D341Med (cell line): ENCODE measurements around the gene BRIP1.
"Not testable (repeated sequence)": the region's sequence is repeated elsewhere in the genome, so short reads cannot be mapped to it uniquely, and the experiment has no call there.

Experiments
- DNase-seq: peaks from one replicate; pipeline ENCODE4 v3.0.0; 2012; ENCODE audit warnings: low spot score

Gene BRIP1

DNA sequence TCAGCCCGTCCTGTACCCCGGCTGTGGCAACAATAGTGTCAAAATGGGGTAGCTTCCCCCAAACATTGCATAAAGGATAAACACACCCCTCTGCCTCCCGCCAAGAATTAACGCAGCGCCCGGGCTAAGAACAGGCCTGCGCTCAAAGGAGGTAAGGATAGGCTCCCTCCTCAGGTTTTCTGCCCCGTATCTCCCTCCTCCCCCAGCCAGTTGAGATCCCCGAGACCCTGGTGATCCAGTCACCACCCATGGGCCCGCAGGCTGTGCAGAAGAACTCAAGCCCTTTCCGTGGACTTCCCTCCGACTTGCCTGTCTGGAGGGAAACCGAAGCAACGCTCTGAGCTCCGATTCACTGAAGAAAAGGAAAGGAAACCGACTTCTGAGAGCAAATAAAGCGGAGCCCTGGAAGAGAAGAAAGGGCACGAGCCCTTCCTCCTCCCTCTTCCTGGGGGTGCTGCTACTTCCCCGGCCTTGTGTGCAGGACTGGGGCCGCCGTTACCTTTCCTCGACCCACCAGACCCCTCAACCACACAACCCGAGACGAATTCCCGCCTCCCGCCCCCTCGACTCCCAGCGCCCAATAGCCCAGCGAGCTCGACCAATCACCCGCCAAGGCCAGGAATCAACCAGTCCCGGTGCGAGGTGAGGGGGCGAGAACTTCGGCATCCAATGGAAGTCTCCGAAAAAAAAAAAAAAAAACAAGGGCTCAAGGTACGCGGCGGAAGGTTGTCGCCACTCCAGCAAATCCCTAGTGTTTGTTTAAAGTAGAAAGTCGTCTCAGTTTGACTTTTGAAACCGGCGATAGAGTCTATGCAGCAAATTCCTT, at the start of gene BRIP1:
TSS of gene BRIP1 (minus strand) at position 554 of the 826 bp plus-strand sequence. CDS start 1,989 bp downstream, outside the sequence.
- DNase-seq, result peak; percentile 99

DNA sequence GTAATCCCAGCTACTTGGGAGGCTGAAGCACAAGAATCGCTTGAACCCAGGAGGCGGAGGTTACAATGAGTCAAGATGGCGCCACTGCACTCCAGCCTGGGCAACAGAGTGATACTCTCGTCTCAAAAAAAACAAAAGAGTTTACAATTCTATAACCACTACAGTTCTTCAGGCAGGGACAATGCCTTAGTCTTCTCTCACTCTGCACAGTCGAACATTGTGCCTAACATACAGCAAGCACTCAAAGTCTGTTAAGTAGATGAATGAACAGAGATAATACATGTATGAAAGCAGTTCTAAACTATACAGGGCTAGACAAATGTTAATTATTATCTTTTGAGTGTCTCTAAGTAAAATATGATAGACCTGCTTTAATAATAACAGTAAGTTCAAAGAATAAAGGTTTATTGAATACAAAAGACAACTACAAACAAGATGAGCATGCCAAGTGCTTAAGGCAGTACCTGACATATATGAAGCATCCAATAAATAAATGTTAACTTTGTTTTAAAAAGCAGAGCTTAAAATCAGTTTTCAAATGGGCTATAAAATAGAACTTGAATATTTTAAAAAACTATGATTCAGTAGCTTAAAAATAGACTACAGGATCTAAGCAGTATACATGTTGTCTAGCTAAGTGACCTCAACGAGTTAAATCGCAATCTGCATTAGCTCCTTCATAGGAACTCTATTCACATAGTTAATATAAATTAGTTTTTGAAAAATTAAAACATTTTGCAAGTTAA, 45.1 kb upstream of the BRIP1 start:
- no peak for DNase-seq

- no peak for DNase-seq
Observed at GRCh38 chr17:61907361-61907760, 44.0 kb upstream of the BRIP1 start.

GRCh38 chr17:61904094-61904710, 40.9 kb upstream of the BRIP1 start:
- no peak for DNase-seq

- DNase-seq, result no peak
Observed at GRCh38 chr17:61903251-61903650, 39.9 kb upstream of the BRIP1 start.

GRCh38 chr17:61897548-61898180, 34.3 kb upstream of the BRIP1 start:
- DNase-seq, result no peak

DNA sequence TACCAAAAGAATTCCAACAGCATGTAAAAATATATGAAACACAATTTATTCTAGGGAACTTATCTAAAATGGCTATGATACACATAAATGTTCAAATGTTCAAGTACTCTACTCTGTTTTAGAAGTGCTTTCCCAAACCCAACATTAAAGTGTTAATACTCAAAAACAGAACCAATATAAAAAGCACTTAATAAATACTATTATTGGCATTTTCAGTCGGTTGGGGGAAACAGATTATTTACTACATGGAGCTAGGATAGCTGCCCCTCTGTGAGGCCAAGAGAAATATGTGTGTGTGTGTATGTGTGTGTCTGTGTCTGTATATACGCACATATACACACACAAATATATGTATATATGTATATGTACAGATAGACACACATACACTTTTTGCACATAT, 32.1 kb upstream of the BRIP1 start:
- DNase-seq, result no peak

- DNase-seq, result not testable (repeated sequence)
Observed at GRCh38 chr17:61894310-61894709, 31.0 kb upstream of the BRIP1 start.

DNA sequence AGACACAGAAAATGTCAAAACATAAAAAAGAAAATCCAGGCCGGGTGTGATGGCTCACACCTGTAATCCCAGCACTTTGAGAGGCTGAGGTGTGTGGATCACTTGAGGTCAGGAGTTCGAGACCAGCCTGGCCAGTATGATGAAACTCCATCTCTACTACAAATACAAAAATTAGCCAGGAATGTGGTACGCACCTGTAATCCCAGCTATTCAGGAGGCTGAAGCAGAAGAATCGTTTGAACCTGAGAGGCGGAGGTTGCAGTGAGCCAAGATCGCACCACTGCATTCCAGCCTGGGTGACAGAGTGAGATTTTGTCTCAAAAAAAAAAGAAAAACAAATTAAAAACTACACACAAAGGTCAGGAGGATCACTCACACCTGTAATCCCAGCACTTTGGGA, 24.4 kb upstream of the BRIP1 start:
- not testable (repeated sequence) for DNase-seq

DNA sequence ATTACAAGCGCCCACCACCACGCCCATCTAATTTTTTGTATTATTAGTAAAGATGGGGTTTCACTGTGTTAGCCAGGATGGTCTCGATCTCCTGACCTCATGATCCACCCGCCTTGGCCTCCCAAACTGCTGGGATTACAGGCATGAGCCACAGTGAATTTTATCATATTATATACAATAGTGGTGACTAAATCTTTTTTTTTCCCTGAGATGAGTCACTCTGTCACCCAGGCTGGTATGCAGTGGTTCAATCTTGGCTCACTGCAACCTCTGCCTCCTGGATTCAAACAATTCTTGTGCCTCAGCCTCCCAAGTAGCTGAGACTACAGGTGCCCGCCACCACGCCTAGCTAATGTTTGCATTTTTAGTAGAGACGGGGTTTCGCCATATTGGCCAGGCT, 22.5 kb upstream of the BRIP1 start:
- not testable (repeated sequence) for DNase-seq

GRCh38 chr17:61884864-61885263, 21.5 kb upstream of the BRIP1 start:
- no peak for DNase-seq

- DNase-seq, result no peak
Observed at GRCh38 chr17:61880589-61881102, 17.3 kb upstream of the BRIP1 start.

DNA sequence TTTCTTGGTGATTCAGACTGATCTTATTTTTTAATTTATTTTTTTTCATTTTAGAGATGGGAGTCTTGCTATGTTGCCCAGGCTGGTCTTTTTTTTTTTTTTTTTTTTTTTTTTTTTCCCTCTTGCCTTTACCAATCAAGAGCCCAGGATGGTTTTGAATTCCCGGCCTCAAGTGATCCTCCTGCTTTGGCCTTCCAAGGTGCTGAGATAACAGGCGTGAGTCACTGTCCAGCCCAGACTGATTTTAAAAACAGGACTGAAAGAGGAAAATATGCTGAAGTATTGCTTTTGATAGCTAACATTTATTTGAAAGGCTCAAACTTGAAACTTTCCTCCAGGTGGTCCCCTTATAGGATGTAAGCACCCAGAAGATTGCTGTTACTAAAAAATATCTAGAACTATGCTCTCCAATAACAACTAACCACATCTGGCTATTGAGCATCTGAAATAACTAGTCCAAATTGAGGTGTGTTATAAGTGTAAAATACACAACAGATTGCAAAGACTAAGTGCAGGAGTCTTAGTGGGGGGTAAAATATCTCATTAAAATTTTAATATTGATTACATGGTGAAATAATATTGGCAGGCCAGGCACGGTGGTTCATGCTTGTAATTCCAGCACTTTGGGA, 15.8 kb upstream of the BRIP1 start:
- no peak for DNase-seq

DNA sequence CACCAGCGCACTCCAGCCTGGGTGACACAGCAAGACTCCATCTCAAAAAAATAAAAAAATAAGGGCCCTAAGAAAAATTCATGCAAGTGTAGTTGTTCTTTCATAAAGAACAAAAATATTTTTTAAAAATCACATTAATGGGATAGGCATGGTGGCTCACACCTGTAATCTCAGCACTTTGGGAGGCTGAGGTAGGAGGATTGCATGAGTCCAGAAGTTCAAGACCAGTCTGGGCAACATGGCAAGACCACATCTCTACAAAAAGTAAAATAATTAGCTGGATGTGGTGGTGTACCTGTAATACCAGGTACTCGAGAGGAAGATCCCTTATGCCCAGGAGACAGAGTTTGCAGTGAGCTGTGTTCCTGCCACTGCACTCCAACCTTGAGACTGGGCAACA, 15.2 kb upstream of the BRIP1 start:
- DNase-seq, result no peak

DNA sequence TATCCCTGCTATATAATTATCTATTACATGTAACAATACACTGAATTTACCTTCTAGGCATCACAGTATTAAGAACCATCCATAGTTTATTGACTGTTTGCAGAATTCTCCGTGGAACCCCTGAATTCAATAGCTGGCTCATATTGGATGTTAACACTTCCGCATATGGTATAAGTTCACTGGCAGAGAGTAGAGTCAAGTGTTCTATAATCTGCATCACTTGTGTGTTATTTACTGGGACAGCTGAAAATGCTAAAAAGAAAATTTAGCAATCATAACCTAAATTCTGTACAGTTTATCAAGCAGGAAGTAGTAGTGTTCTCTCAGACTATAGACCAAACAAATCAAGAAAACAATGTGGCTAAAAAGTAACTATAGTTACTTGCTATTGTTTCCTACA, 14.5 kb upstream of the BRIP1 start:
- DNase-seq, result no peak

- DNase-seq, result no peak
Observed at GRCh38 chr17:61875804-61876203, 12.5 kb upstream of the BRIP1 start.

DNA sequence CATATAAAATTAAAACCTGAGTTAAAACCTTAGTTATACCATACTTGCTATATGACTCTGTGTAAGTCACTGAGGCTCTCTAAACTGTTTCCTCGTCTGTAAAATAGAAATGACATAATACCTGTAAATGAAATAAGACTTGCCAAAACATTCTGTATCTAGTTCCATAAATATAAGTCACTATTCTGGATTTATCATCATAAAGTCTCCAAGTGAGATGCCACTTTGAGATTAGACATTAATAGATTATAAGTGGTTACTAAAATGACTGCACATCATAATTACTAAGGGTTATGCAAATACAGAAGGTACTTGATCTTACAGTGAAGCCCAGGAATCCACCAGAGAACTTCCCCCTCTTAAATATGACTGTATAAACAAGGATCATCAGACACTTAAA, 12.0 kb upstream of the BRIP1 start:
- no peak for DNase-seq

- no peak for DNase-seq
Observed at GRCh38 chr17:61874075-61874474, 10.7 kb upstream of the BRIP1 start.

DNA sequence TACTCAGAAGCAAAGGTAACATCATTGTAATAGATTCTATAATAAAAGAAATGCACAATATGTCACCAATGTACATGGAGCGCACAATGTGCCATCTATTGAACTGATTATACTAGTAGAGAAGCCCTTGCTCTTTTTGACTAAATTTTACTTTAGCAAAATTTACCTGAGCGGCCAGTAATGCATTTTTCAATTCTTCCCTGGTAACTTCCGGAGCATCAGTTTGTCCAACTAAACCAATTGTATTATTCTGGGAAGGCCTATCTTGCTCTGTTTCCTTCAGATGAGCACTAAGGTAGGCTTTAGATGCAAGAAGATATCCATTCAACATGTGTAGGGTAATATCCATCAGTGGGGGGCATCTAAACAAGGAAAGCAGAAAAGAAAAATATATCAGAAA, 8.8 kb upstream of the BRIP1 start:
- DNase-seq, result no peak

GRCh38 chr17:61869138-61869537, 5.8 kb upstream of the BRIP1 start:
- no peak for DNase-seq

- DNase-seq, result no peak
Observed at GRCh38 chr17:61868074-61868473, 4.7 kb upstream of the BRIP1 start.

GRCh38 chr17:61867033-61867432, 3.7 kb upstream of the BRIP1 start:
- no peak for DNase-seq
